ENCODE data around the gene PPFIBP1.
A peak's percentile ranks its signal among the peaks of the same experiment; 100 is the strongest.

Gene PPFIBP1

DNA sequence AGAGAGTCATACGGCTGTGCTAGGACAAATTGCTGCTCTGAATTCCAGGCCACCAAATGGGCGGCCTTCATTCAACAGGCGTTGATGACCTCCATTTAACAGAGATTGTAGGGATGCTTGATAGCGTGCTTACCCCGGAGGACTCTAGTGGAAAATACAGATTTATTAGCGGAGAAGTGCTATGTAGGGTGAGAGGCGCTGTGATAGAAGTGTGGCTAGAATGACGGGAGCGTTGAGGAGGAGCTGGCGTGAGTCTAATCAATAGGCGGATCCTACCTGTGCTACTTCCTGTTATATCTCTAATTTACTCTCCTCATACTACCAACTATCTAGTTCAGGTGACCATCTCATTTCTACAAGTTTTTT lies 187.3 kb downstream of the PPFIBP1 start:
- Histone ChIP-seq H3K27ac (peak overlapping the region; percentile 84 to 85), H3K4me1 (peaks cover 0 to 23% (median 17%) of the 10 kb centered on the region in 4 donors), H3K36me3 (peaks cover 3 to 16% (median 8%) of the 10 kb centered on the region in 3 donors), H3K9me3 (no peaks in the 10 kb centered on the region), H3K4me3 (peak overlapping the region; percentile 95 to 97), H3K27me3 (no peaks in the 10 kb centered on the region)
- no peak for DNase-seq
- TF ChIP-seq, protein P1, sequence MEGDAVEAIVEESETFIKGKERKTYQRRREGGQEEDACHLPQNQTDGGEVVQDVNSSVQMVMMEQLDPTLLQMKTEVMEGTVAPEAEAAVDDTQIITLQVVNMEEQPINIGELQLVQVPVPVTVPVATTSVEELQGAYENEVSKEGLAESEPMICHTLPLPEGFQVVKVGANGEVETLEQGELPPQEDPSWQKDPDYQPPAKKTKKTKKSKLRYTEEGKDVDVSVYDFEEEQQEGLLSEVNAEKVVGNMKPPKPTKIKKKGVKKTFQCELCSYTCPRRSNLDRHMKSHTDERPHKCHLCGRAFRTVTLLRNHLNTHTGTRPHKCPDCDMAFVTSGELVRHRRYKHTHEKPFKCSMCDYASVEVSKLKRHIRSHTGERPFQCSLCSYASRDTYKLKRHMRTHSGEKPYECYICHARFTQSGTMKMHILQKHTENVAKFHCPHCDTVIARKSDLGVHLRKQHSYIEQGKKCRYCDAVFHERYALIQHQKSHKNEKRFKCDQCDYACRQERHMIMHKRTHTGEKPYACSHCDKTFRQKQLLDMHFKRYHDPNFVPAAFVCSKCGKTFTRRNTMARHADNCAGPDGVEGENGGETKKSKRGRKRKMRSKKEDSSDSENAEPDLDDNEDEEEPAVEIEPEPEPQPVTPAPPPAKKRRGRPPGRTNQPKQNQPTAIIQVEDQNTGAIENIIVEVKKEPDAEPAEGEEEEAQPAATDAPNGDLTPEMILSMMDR (IDR thresholded peaks at IDR 0.05): no peak
- intact Hi-C loops (cut with DNase I; ENCODE audit: low total_unique reads): loop anchor here (2.0 kb wide), 1 partner anchor 70 kb away; the partner anchor contains the start of genes KLHL42 and MANSC4

DNA sequence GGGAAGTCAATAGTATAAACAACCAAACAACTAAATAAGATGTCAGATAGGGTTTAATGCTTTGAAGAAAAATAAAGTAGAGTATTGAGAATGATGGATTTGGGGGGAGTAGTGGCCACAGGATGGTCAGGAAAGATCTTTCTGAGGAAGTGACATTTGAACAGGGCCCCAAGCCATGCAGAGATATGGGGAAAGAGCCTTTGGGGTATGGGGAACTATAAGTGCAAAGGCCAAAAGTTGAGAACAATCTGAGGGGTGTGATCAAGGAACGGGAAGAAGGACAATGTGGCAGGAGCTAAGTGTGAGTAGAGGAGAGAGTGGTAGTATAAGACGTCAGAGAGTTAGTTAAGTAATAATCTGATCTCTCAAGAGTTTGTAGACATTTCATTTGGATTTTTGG lies 188.0 kb downstream of the PPFIBP1 start:
- Histone ChIP-seq H3K27ac (no peak overlapping the region), H3K4me1 (peaks cover 0 to 23% (median 17%) of the 10 kb centered on the region in 4 donors), H3K4me3 (no peak overlapping the region), H3K9me3 (no peaks in the 10 kb centered on the region), H3K27me3 (no peaks in the 10 kb centered on the region), H3K36me3 (peaks cover 10 to 23% (median 15%) of the 10 kb centered on the region in 3 donors)
- intact Hi-C loops (cut with DNase I; ENCODE audit: low total_unique reads): loop anchor here (2.0 kb wide), 1 partner anchor 69 kb away; the partner anchor contains the start of genes KLHL42 and MANSC4
- DNase-seq: no peak
- TF ChIP-seq, protein P1 (IDR thresholded peaks at IDR 0.05): no peak

GRCh38 chr12:27723212-27723611 lies 199.2 kb downstream of the PPFIBP1 start:
- Histone ChIP-seq H3K9me3 (no peaks in the 10 kb centered on the region), H3K27ac (no peak overlapping the region), H3K4me3 (no peak overlapping the region), H3K27me3 (no peaks in the 10 kb centered on the region), H3K36me3 (peaks cover 34 to 88% (median 41%) of the 10 kb centered on the region in 3 donors), H3K4me1 (no peaks in the 10 kb centered on the region)
- TF ChIP-seq, protein P1 (IDR thresholded peaks at IDR 0.05): no peak
- intact Hi-C loops (cut with DNase I; ENCODE audit: low total_unique reads): no loop called here
- DNase-seq: no peak

DNA sequence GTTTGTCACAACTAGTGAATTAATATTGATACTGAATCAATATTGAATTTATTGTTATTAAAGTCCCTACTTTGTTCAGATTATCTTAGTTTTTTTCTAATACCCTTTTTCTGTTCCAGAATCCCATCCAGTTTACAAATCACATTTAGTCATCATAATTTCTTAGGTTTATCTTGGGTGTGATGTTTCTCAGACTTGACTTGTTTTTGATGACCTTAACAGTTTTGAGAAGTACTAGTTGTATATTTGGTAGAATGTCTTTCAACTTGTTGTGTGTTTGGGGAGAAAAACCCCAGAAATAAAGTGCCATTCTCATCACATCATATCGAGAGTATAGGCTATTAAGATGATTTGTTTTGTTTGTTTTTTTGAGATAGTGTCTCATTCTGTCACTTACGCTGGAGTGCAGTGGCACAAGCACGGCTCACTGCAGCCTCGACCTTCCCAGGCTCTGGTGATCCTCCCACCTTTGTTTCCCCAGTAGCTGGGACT lies 206.1 kb downstream of the PPFIBP1 start:
- Histone ChIP-seq H3K4me3 (no peak overlapping the region), H3K27ac (no peak overlapping the region), H3K36me3 (peaks cover 8 to 61% (median 15%) of the 10 kb centered on the region in 3 donors), H3K27me3 (no peaks in the 10 kb centered on the region), H3K9me3 (no peaks in the 10 kb centered on the region), H3K4me1 (no peaks in the 10 kb centered on the region)
- intact Hi-C loops (cut with DNase I; ENCODE audit: low total_unique reads): no loop called here
- TF ChIP-seq, protein P1 (IDR thresholded peaks at IDR 0.05): no peak
- DNase-seq: no peak

GRCh38 chr12:27732281-27732680 lies 208.3 kb downstream of the PPFIBP1 start:
- intact Hi-C loops (cut with DNase I; ENCODE audit: low total_unique reads): no loop called here
- peaks cover 16 to 52% (median 19%) of the 10 kb centered on the region in 3 donors for H3K36me3 ChIP-seq
- H3K4me1 ChIP-seq: no peaks in the 10 kb centered on the region
- H3K27ac ChIP-seq: no peak overlapping the region
- no peaks in the 10 kb centered on the region for H3K9me3 ChIP-seq
- no peak for DNase-seq
- H3K4me3 ChIP-seq: no peak overlapping the region
- TF ChIP-seq, protein P1 (IDR thresholded peaks at IDR 0.05): no peak
- H3K27me3 ChIP-seq: no peaks in the 10 kb centered on the region
